GF-D8 (cell line): ENCODE results near the gene LRRN2.

Experiments used
- DNase-seq: peaks from one replicate; lab custom pipeline; 2025; lab: John Stamatoyannopoulos, UW

LRRN2 gene

DNA sequence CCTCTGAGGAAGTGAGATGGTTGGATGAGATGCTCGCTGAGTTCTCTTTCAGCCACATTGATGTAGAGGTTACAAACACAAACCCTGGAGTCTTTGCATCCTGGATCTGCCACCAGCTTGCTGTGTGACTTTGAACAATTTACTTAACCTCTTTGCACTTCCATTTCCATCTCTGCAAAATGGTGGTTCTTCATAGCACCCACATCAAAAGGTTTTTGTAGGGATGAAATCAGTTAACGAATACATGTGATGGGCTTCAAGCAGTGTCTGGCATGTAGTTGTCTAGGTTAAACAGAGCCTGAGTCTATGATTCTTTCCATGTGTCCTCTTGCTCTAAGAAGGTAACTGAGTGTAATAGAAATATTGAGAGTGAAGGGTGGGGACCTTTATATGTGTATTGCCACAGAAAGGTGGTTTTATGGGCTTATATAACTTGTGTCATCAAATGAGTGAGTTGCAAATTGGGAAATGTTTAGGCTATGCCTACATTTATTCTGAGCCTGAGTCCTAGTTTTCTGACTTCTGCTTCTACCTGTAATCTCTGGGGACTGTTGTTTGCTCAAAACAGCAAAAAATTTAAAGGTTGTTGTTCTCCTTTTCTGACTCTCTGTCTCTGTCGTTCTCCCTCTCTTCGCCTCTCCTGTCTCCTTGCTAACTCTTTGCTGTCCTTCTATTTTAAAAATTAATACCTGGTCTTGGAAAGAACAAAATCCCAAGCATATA, 27.3 kb upstream of the LRRN2 start:
- no peak for DNase-seq

- no peak for DNase-seq
Observed at GRCh38 chr1:204711947-204712701, 26.6 kb upstream of the LRRN2 start.

- no peak for DNase-seq
Observed at GRCh38 chr1:204711103-204711946, 25.8 kb upstream of the LRRN2 start.

DNA sequence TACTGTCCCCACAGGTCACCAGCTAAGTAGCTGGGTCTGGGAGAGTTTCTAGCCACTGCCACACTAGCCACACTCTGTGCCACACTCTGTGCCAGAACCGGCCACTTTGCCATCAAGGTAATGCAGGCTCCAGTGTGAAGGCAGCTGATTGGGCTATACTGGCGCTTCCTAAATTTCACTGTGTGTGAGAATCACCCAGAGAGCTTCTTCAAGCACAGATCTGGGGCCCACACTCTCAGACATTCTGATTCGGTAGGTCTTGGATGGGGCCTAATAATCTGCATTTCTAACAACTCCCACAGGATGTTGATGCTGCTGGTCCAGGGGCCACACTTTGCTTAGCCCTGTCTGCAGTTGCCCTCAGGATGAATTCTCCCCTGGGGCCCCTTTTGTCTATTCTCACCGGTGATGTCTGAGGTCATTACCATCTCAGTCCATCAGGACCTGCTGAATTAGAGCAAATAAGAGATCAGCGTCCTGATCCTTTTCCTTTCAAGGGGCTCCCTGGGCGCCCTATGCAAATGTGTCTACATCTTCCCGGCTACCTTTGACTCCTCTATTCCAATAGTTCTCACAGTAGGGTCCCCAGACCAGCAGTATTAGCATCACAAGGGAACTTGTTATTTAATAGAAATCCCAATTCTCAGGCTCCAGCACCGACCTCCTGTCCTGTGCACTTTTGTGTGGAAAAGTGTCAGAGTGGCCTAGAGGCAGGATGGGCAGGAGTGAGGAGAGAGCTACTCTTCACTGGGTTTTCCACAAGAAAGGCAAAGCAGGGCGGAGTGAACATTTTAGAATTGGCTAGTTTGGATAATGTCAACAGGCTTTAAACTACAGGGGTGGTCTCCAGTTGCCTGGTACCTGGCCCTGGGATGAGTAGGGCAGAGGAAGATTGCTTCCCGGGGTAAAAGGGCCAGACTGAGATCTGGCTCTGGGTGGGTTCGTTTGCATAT, 24.7 kb upstream of the LRRN2 start:
- DNase-seq: no peak

DNA sequence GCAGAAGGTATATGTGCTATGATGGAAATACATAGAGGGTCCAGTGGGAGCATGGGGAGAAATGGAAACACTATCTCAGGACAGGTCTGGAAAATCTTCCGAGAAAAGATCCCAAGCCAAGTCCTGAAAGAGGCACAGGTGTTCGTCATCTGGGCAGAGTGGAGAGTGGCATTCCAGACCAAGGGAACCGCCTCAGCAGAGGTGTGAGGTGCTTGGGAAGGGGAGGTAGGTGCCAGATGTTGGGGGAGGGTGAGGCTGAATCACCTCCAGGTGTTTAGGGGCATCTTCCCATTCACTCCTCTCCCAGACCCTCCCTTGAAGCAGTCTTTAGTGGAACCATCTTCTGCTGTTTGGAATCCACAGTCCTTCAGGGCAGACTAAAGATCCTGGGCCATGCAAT, 23.5 kb upstream of the LRRN2 start:
- DNase-seq: no peak

- DNase-seq: no peak
Observed at GRCh38 chr1:204706838-204707509, 21.4 kb upstream of the LRRN2 start.

GRCh38 chr1:204705888-204706837, 20.6 kb upstream of the LRRN2 start:
- DNase-seq: peak; percentile 13

DNA sequence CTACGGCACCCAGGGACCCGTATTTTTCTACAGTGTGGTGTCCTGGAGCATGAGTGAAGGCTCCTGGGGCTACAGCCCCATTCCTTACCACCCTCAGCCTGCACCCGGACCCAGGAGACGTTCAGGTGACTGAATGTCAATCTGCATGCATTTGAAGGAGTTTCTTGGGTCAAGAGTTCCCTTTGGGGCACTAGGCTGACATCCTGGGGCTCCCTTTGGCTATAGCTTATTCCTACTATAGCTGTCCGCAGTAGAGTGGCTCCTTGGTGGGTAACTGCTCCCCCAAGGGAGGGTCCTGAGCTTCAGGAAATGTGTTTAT, 19.9 kb upstream of the LRRN2 start:
- no peak for DNase-seq

DNA sequence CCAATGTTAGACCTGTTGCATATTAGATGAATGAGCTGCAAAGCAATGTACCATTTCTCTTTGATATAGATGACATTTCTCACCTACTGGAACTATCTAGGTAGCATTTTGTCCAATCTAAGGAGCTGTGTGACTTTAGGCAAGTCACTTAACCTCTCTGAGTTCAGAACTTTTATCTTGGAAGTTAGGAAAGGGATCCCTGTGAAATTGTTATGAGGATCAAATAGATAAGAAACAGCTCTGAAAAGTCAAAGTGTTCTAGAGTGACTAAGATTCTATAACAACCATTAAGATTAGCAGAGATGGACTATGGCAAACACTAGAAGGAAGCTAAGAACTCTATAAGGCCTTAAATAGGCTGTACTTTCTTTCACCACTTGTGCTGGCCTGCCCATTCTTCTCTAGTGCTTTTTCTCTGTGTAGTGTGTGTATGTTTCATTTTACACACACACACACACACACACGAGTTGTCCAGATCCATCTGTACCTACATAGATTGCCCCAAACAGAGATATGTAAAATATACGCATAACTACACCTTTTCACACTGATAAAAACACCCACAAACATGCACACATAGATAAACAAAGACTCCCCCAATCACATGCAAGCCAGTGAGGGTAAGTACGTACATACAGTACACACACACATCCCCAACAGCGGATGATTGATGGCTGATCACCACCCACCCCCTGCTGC, 19.4 kb upstream of the LRRN2 start:
- DNase-seq: no peak

DNA sequence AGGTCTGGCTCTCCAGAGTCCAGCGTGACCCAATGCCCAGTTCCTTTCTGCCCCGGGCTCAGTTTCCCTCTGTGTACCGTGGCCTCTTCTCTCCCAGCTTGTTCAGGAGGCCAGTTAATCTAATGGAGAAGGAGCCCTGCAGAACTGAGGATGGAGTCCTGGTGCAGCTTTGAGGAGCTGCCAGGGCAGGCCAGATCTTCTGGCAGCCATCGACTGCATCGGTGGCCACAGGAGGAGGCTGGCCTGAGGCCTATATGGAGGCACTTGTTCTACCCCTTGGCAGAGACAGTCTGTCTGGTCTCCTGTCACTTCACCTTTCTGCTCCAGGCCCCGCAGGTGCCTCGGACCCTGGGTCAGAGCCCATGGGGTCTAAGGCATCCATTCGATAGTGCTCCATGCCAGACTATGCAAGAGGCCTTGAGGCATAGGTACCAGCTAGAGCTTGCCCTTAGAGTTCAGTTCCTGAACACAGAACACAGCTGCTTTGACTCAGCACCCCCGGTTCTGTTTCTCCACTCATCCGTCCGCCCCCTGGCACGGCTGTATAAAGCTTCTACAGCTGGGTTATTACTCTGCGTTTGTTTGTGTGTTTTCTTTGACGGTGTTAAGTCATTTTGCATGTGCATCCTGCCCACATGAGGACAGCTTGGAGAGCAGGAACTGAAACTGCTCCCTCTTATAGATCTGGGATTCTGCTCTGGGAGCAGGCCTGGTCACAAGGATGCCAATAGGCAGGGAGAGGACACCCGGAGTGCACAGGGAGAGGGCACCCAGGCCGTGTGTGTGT, 18.5 kb upstream of the LRRN2 start:
- no peak for DNase-seq

DNA sequence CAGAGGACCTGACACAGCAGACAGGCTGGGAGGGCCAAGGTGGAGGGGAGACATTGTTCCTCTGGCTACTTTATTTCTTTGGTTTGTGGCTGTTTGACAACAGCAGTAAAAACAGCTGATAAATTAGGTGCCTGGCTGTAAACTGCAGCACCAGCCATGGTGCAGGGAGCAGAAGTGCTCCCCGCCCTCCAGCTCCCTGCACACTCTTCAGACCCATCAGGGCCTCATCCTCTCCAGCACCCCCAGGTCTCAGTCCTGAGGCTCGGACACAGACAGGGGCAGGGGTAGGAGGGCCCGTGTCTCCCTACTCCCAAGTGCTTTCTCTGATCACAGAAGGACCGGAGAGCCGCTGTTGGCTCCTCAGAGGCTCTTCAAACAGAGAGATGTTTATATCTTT, 17.7 kb upstream of the LRRN2 start:
- no peak for DNase-seq

DNA sequence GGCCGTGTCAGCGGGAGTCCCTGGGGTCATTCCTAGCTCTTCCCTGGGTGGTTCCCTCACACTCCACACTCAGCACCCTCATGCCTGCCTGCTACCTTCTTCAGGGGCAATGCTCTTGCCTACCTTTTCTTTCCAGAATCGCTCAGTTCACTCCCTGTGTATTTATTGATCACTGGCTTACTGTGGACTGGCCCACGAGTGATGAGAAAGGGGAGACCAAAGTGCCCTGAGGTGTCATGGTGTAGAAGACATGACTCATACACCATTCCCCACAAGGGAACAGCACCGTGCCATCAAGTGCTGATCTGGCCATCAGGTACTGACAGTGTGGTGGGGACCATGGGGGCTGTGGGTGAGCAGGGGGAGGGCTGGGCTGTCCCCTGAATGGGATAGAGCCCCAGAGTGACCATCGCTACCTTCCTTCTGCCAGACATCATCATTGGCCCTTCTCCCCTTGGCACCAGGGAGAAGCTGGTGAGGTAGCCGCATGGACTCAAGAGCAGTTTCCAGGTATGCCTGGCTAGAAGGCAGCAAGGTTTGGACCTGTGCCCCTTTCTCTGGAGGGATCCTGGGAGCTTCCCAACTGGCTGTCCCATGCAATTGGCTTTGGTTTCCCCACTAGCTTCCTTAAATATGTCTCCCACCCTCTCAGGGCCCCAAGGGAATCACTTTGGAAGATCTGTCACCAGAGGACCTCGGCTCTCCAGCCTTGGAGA, 17.2 kb upstream of the LRRN2 start:
- no peak for DNase-seq

DNA sequence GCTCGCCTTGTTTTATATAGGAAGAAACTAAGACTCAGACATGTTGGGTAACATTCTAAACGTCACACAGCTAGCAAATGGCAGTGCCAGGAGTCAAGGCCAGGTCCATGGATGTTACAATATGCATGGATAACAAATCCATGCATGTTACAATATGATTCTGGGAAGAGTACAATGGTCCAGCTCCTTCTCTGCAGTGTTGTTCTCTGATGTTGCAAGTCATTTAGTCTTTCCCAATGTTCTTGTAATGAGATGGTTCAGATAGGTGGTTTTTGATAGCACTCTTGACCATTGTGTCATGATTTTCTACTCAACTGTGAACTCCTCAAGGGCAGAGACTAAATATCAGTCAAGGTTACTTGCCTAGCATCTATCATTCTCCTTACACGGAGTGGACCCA, 15.7 kb upstream of the LRRN2 start:
- DNase-seq: no peak

GRCh38 chr1:204697893-204698292, 12.4 kb upstream of the LRRN2 start:
- DNase-seq: no peak

GRCh38 chr1:204696606-204697005, 11.1 kb upstream of the LRRN2 start:
- no peak for DNase-seq

DNA sequence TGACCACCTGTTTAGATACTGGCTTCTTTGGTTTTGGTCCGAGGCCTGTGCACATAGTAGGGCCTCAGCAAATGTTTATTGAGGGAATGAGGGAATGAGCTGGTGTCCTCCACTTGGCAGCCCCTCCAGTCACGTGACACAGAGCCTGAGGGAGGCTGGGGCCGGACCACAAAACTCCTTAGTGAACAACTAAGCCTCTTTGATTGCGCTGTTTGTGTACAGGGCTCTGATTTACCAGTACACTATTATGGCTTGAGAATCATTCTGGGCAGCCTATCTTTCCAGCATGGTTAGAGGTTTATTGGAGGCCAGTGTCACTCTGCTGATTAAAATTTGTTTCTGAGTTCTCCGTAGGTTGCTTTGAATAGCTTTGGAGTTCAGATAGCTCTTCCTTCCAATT, 10.2 kb upstream of the LRRN2 start:
- DNase-seq: no peak

GRCh38 chr1:204694145-204694544, 8.6 kb upstream of the LRRN2 start:
- DNase-seq: no peak

DNA sequence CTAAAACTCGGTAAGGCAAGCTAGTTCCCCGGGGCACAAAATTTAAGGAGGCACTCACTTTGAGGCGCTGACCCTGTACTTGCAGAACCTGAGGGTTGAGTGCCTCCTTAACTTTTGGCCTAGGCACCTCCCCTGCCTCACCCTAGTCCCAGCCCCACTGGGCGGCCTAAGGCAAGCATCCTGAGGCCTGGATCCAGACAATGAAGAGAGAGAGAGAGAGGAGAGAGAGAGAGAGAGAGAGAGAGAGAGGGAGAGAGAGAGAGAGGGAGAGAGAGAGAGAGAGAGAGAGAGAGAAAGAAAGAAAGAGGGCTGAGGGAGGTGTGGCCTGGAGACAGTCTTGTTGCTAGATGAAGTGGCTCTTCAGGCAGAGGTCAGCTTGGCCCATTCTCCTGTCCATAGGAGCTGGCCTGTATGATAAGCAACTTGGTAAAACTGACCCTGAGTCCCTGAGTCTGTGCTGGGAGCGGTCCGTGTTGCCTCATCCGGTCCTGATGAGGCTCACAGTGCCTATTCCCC, 7.4 kb upstream of the LRRN2 start:
- no peak for DNase-seq
